Gastroesophageal sphincter (tissue), 3 donors: ENCODE data around the gene GPR35.

Experiments
- CTCF ChIP-seq, 4 experiments: fragments of 200-600 bp in 2 of 4; fragments of 450-650 bp in 2 of 4; sonication (generic) in 1 of 4; IDR thresholded peaks; one replicate each; pipeline ENCODE4 v1.5.1; 2017 to 2019; ENCODE audit warnings: antibody characterized with exemption in 4 of 4, mild to moderate bottlenecking in 2 of 4, moderate library complexity in 2 of 4
- POLR2A ChIP-seq, 2 donors: fragments of 450-650 bp; IDR thresholded peaks; one replicate each; pipeline ENCODE4 v1.6.1; 2017; ENCODE audit warnings: antibody characterized with exemption in 2 of 2, mild to moderate bottlenecking in 2 of 2, moderate library complexity in 1 of 2
- POLR2AphosphoS5 ChIP-seq: sonication (generic); formaldehyde crosslinking; IDR thresholded peaks from one replicate; pipeline ENCODE4 v1.6.1; 2017; ENCODE audit warnings: antibody characterized with exemption

DNA sequence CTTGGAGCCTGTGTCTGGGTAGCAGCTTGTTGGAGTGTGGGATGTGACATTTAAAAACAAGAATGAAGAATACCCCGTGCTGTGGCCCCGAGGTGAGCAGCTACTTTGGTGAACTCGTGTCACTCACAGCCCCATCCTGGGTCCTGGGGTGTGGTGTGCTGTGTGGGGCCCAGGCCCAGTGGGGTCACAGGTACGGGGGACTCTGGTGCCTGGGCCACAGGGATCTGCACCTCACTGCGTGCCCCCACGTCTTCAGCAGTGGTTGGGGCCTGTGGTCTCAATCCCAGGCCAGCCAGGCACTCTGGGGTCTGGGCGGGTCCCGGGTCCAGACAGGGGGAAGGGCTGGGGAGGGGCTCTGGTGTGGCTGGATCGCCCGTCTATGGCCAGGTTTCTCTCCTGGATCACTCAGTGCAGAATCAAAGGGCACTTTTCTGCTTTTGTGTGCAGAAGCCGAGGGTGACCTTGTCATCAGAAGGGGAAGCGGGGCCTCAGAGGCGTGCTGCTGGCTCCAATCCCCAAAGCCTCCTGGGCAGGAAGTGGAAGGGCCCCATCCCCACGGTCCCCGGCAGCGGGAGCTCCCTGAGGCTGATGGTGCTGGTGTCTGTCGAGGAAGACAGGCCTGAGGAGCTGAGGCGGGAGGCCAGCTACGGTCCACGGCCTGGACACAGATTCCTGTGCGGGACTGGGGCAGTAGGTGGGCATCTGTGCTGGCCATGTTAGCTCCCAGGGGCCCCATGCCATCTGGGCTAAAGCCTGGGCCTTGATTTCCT, 1.4 kb downstream of the GPR35 start:
- TF ChIP-seq CTCF (IDR thresholded peaks at IDR 0.05) = no peak
- TF ChIP-seq POLR2AphosphoS5 = no peak
- no peak for TF ChIP-seq POLR2A (IDR thresholded peaks at IDR 0.05)
